ENCODE results near the gene GNPTAB.

The GNPTAB gene

DNA sequence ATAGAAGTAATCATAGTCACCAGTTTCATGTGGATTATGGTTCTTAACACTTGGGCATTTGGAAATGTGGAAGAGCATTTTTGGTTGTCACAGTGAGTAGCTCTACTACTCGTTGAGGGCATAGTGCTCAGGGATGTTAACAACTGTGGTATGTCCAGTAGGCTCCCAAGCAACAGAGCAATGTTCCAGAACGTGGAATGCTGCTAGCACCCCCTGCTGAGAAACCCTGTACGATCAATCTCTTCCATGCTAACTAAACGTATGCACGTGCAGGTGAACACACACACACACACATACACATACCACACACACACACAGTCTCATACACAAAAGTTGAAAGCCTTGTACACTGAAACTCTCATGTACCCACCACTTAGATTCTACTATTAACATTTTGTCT lies 16.6 kb upstream of the GNPTAB start:
- Histone ChIP-seq H3K36me3 (ENCODE audit: control insufficient read depth in 1 of 2, insufficient read depth in 2 of 2, low read length in 2 of 2) (no peaks in the 10 kb centered on the region), H3K4me1 (ENCODE audit: control insufficient read depth in 1 of 2, insufficient read depth in 2 of 2, low read length in 2 of 2) (no peaks in the 10 kb centered on the region), H3K9me3 (ENCODE audit: control insufficient read depth in 1 of 2, low read length in 2 of 2) (no peaks in the 10 kb centered on the region), H3K27ac (ENCODE audit: low read length) (no peak overlapping the region), H3K27me3 (ENCODE audit: low read depth, low read length) (no peaks in the 10 kb centered on the region), H3K4me3 (ENCODE audit: low read depth in 1 of 2, low read length in 2 of 2) (no peak overlapping the region)

GRCh38 chr12:101845137-101845711 lies 14.5 kb upstream of the GNPTAB start:
- no peaks in the 10 kb centered on the region for H3K4me1 ChIP-seq (ENCODE audit: control insufficient read depth in 1 of 2, insufficient read depth in 2 of 2, low read length in 2 of 2)
- no peaks in the 10 kb centered on the region for H3K9me3 ChIP-seq (ENCODE audit: control insufficient read depth in 1 of 2, low read length in 2 of 2)
- no peak overlapping the region for H3K4me3 ChIP-seq (ENCODE audit: low read depth in 1 of 2, low read length in 2 of 2)
- no peaks in the 10 kb centered on the region for H3K27me3 ChIP-seq (ENCODE audit: low read depth, low read length)
- H3K36me3 ChIP-seq (ENCODE audit: control insufficient read depth in 1 of 2, insufficient read depth in 2 of 2, low read length in 2 of 2) = no peaks in the 10 kb centered on the region
- H3K27ac ChIP-seq (ENCODE audit: low read length) = no peak overlapping the region

DNA sequence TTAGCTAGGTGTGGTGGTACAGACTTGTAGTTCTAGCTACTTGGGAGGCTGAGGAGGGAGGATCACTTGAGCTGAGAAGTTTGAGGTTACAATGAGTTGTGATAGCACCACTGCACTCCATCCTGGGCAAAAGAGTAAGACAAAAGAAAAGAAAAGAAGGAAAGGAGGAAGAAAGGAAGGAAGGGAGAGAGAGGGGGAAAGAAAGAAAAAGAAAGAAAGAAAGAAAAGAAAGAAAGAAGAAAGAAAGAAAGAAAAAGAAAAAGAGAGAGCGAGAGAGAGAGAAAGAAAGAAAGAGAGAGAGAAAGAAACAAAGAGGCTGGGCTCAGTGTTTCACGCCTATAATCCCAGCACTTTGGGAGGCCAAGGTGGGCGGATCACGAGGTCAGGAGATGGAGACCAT lies 10.3 kb upstream of the GNPTAB start:
- Histone ChIP-seq H3K4me3 (ENCODE audit: low read depth in 1 of 2, low read length in 2 of 2) (no peak overlapping the region), H3K4me1 (ENCODE audit: control insufficient read depth in 1 of 2, insufficient read depth in 2 of 2, low read length in 2 of 2) (no peaks in the 10 kb centered on the region), H3K36me3 (ENCODE audit: control insufficient read depth in 1 of 2, insufficient read depth in 2 of 2, low read length in 2 of 2) (no peaks in the 10 kb centered on the region), H3K27ac (ENCODE audit: low read length) (no peak overlapping the region), H3K9me3 (ENCODE audit: control insufficient read depth in 1 of 2, low read length in 2 of 2) (no peaks in the 10 kb centered on the region), H3K27me3 (ENCODE audit: low read depth, low read length) (no peaks in the 10 kb centered on the region)

DNA sequence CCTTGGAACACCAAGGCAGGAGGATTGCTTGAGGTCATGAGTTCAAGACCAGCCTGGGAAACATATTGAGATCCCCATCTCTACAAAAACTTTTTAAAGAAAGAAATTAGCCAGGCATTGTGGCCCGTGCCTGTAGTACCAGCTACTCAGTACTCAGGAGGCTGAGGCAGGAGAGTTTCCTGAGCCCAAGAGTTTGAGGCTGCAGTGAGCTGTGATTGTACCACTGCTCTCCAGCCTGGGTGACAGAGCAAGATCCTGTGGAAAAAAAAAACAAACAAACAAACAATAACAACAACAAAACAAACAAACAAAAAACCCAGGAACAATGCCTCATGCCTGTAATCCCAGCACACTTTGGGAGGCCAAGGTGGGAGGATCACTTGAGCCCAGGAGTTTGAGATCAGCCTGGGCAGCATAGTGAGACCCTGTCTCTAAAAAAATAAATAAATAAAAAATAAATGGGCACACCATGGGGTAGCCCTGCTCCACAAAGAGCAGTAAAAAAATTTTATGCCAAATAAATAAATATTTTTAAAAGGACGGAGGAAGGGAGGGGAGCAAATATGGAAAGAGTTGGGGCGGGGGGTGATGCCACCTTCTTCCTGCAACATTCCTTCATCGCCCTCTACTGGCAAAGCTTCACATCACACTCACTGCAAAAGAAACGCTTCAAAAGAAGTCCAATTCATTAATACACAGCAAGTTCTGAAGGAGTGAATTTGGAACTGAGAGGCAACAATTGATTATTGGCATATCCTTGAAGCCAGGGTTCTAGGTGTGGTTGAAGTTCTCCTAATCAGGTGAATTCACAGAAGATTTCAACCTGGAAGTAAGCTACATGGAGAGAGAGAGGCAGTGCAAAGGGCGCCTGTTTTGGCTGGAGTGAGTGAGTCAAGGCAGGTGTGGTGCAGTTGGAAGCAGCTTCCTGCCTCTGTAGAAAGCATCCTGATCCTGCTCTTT lies 8.8 kb upstream of the GNPTAB start:
- Histone ChIP-seq H3K27me3 (ENCODE audit: low read depth, low read length) (no peaks in the 10 kb centered on the region), H3K27ac (ENCODE audit: low read length) (no peak overlapping the region), H3K4me3 (ENCODE audit: low read depth in 1 of 2, low read length in 2 of 2) (no peak overlapping the region), H3K36me3 (ENCODE audit: control insufficient read depth in 1 of 2, insufficient read depth in 2 of 2, low read length in 2 of 2) (no peaks in the 10 kb centered on the region), H3K9me3 (ENCODE audit: control insufficient read depth in 1 of 2, low read length in 2 of 2) (no peaks in the 10 kb centered on the region), H3K4me1 (ENCODE audit: control insufficient read depth in 1 of 2, insufficient read depth in 2 of 2, low read length in 2 of 2) (no peaks in the 10 kb centered on the region)

DNA sequence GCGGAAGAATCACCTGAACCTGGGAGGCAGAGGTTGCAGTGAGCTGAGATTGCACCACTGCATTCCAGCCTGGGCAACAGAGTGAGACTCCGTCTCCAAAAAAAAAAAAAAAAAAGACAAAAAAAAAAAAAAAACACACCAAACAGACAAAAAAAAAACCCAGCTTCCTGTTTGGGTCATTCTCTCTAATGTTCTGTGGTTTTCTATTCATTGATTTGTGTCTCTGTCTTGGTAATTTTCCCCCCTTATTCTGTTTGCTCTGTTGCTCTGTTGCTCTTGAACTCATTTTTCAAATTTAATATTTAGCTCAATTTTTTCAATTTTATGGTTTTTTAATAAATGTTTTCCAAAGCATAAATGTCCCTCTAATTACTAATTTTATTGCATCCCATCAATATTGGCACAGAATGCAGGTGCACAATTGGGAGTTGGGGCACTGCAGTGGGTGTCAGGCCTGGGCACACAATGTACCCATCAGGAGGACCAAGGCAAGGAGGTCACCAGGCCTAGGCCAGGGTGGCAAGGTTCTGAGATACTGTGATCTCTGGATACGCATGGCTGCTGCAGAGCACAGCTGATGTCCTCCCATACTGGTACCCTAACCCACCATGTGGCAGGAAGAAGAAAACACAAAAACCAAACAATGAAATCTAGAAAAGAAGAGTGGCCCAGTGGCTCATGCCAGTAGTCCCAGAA lies 8.0 kb upstream of the GNPTAB start:
- no peaks in the 10 kb centered on the region for H3K27me3 ChIP-seq (ENCODE audit: low read depth, low read length)
- no peak overlapping the region for H3K4me3 ChIP-seq (ENCODE audit: low read depth in 1 of 2, low read length in 2 of 2)
- H3K4me1 ChIP-seq (ENCODE audit: control insufficient read depth in 1 of 2, insufficient read depth in 2 of 2, low read length in 2 of 2) = no peaks in the 10 kb centered on the region
- no peaks in the 10 kb centered on the region for H3K36me3 ChIP-seq (ENCODE audit: control insufficient read depth in 1 of 2, insufficient read depth in 2 of 2, low read length in 2 of 2)
- H3K9me3 ChIP-seq (ENCODE audit: control insufficient read depth in 1 of 2, low read length in 2 of 2) = no peaks in the 10 kb centered on the region
- no peak overlapping the region for H3K27ac ChIP-seq (ENCODE audit: low read length)

DNA sequence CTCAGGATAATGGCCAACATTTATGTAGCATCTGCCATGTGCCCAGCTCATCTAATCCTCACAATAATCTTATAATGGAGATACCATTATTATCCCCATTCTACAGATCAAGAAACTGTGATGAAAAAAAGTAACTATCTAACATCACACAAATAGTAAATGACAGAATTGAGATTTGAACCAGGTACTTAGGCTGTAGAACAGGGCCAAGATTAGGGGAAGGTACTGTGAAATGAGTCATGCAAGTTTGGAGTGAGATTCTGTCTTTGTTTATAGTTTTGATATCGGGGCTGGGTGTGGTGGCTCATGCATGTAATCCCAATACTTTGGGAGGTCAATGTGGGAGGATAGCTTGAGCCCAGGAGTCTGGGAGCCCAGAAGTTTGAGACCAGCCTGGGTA lies 1.3 kb upstream of the GNPTAB start:
- no peaks in the 10 kb centered on the region for H3K9me3 ChIP-seq (ENCODE audit: control insufficient read depth in 1 of 2, low read length in 2 of 2)
- no peaks in the 10 kb centered on the region for H3K36me3 ChIP-seq (ENCODE audit: control insufficient read depth in 1 of 2, insufficient read depth in 2 of 2, low read length in 2 of 2)
- H3K4me1 ChIP-seq (ENCODE audit: control insufficient read depth in 1 of 2, insufficient read depth in 2 of 2, low read length in 2 of 2) = peaks cover 0 to 20% of the 10 kb centered on the region in 2 donors
- H3K4me3 ChIP-seq (ENCODE audit: low read depth in 1 of 2, low read length in 2 of 2) = no peak overlapping the region
- H3K27ac ChIP-seq (ENCODE audit: low read length) = no peak overlapping the region
- H3K27me3 ChIP-seq (ENCODE audit: low read depth, low read length) = no peaks in the 10 kb centered on the region

GRCh38 chr12:101829639-101830366 lies 956 bp downstream of the GNPTAB start:
- no peaks in the 10 kb centered on the region for H3K9me3 ChIP-seq (ENCODE audit: control insufficient read depth in 1 of 2, low read length in 2 of 2)
- peak overlapping the region; percentile 49 for H3K27ac ChIP-seq (ENCODE audit: low read length)
- H3K4me1 ChIP-seq (ENCODE audit: control insufficient read depth in 1 of 2, insufficient read depth in 2 of 2, low read length in 2 of 2) = peaks cover 3 to 20% of the 10 kb centered on the region in 2 donors

DNA sequence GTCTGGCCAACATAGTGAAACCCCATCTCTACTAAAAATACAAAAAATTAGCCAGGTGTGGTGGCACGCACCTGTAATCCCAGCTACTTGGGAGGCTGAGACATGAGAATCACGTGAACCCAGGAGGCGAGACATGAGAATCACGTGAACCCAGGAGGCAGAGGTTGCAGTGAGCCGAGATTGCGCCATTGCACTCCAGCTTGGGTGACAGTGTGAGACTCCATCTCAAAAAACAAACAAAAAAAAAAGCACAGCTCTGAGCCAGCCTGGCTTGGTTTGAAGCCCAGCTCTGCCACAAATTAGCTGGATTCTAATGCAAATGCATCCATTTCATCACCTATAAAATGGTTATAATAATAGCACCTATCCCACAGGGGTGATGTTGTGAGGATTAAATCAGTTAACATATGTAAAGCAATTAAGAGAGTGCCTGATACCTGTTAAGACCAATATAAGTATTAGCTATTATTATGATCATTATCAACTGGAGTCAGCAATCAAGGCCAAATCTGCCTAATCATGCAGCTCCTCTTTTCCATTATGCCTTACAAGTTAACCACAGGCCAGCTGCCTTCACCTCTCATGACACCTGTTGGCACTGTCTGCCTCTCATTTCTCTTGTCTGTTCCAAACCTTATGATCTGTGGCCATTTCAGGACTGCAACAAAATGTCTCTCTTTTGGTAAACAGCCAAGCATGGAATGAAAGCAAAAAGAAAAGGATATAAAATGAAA lies 2.1 kb downstream of the GNPTAB start:
- H3K9me3 ChIP-seq (ENCODE audit: control insufficient read depth in 1 of 2, low read length in 2 of 2) = no peaks in the 10 kb centered on the region
- H3K27ac ChIP-seq (ENCODE audit: low read length) = no peak overlapping the region
- no peaks in the 10 kb centered on the region for H3K36me3 ChIP-seq (ENCODE audit: control insufficient read depth in 1 of 2, insufficient read depth in 2 of 2, low read length in 2 of 2)
- H3K4me1 ChIP-seq (ENCODE audit: control insufficient read depth in 1 of 2, insufficient read depth in 2 of 2, low read length in 2 of 2) = peaks cover 3 to 24% of the 10 kb centered on the region in 2 donors
- H3K4me3 ChIP-seq (ENCODE audit: low read depth in 1 of 2, low read length in 2 of 2) = no peak overlapping the region
- no peaks in the 10 kb centered on the region for H3K27me3 ChIP-seq (ENCODE audit: low read depth, low read length)

More at GRCh38 chr12:101829639-101830366, 956 bp downstream of the GNPTAB start:
- no peaks in the 10 kb centered on the region for H3K27me3 ChIP-seq (ENCODE audit: low read depth, low read length)
- peak overlapping the region; percentile 80 to 87 for H3K4me3 ChIP-seq (ENCODE audit: low read depth in 1 of 2, low read length in 2 of 2)
- H3K36me3 ChIP-seq (ENCODE audit: control insufficient read depth in 1 of 2, insufficient read depth in 2 of 2, low read length in 2 of 2) = no peaks in the 10 kb centered on the region

- H3K9me3 ChIP-seq (ENCODE audit: control insufficient read depth in 1 of 2, low read length in 2 of 2) = no peaks in the 10 kb centered on the region
- no peak overlapping the region for H3K27ac ChIP-seq (ENCODE audit: low read length)
- H3K4me1 ChIP-seq (ENCODE audit: control insufficient read depth in 1 of 2, insufficient read depth in 2 of 2, low read length in 2 of 2) = peaks cover 3 to 31% of the 10 kb centered on the region in 2 donors
- no peaks in the 10 kb centered on the region for H3K36me3 ChIP-seq (ENCODE audit: control insufficient read depth in 1 of 2, insufficient read depth in 2 of 2, low read length in 2 of 2)
- H3K27me3 ChIP-seq (ENCODE audit: low read depth, low read length) = no peaks in the 10 kb centered on the region
- no peak overlapping the region for H3K4me3 ChIP-seq (ENCODE audit: low read depth in 1 of 2, low read length in 2 of 2)
Measured at GRCh38 chr12:101826766-101827368, 3.9 kb downstream of the GNPTAB start.

DNA sequence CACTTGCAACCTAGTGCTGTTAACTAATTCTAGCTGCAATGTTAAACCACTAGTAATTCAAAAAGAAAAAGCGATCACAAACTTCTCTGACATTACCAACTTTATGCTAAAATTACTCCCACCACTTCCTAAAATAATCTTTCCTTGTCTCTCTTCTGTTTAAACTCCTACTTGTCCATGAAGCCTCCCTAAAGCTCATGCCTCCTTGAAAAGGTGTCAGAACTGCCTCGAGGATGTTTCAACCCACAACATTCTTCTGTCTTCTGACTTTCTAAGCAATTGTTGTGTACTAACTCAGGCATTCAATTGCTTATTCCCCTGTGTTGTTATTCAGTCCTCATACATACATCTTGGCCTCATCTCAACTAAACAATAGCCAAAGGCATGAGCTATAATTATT lies 5.9 kb downstream of the GNPTAB start:
- H3K4me3 ChIP-seq (ENCODE audit: low read depth in 1 of 2, low read length in 2 of 2) = no peak overlapping the region
- no peaks in the 10 kb centered on the region for H3K36me3 ChIP-seq (ENCODE audit: control insufficient read depth in 1 of 2, insufficient read depth in 2 of 2, low read length in 2 of 2)
- peaks cover 3 to 24% of the 10 kb centered on the region in 2 donors for H3K4me1 ChIP-seq (ENCODE audit: control insufficient read depth in 1 of 2, insufficient read depth in 2 of 2, low read length in 2 of 2)
- H3K9me3 ChIP-seq (ENCODE audit: control insufficient read depth in 1 of 2, low read length in 2 of 2) = no peaks in the 10 kb centered on the region
- no peak overlapping the region for H3K27ac ChIP-seq (ENCODE audit: low read length)
- H3K27me3 ChIP-seq (ENCODE audit: low read depth, low read length) = no peaks in the 10 kb centered on the region

Measured in muscle layer of duodenum (tissue), 2 donors.